Cardiac muscle cell (in vitro differentiated cells and primary cell): ENCODE results near the gene RTL10. TPM values are rescaled to one million over a fixed set of nuclear protein-coding genes. Genes with fewer than 3 reads are reported as not detected.

Source experiments
- DNase-seq, 2 donors: peaks; one replicate each; pipeline versions ENCODE4 v3.0.0 to v3.0.0-alpha.2; 2010 to 2017; ENCODE audit warnings: low read depth in 1 of 2, low spot score in 1 of 2
- H3K27ac ChIP-seq: fragments of 200-600 bp; sonication (generic); 2 replicates; pipeline ENCODE4 v1.5.1; 2016
- H3K27me3 ChIP-seq: fragments of 200-600 bp; sonication (generic); 2 replicates; pipeline ENCODE4 v1.6.0; 2016; ENCODE audit warnings: control low read depth
- H3K36me3 ChIP-seq: fragments of 200-600 bp; sonication (generic); 2 replicates; pipeline ENCODE4 v1.5.1; 2016; ENCODE audit warnings: control low read depth
- H3K4me1 ChIP-seq: fragments of 200-600 bp; sonication (generic); 2 replicates; pipeline ENCODE4 v1.8.1; 2017; ENCODE audit warnings: low read depth, mild to moderate bottlenecking, mixed run types
- H3K4me3 ChIP-seq: fragments of 200-600 bp; sonication (generic); 2 replicates; pipeline ENCODE4 v1.5.1; 2016; ENCODE audit warnings: mild to moderate bottlenecking
- H3K9me3 ChIP-seq: fragments of 200-600 bp; sonication (generic); 2 replicates; pipeline ENCODE4 v1.5.1; 2017; ENCODE audit warnings: low read depth, mild to moderate bottlenecking, control low read depth
- polyA plus RNA-seq: library from polyadenylated mRNA; unstranded; fragments of >200 nt; fragmentation: Nextera tagmentation; extraction: Ambion mirVana; gene quantifications from 2 replicates; pipeline ENCODE4 v1.2.1, GENCODE V29; 2016
- total RNA-seq: library from RNA; depleted of rRNA; stranded (reverse); fragments of >200 nt; gene quantifications from 2 replicates; pipeline ENCODE4 v1.2.3, GENCODE V29; 2016
- TF ChIP-seq, protein P1 (sequence below): IDR thresholded peaks from 2 replicates; pipeline ENCODE4 v1.5.1; 2012; ENCODE audit warnings: low read depth, mild to moderate bottlenecking, low read length

Gene RTL10
- total and polyA plus RNA-seq, 2 experiments from 2014 or later: 11.9 to 20.9 TPM

- no peak overlapping the region for H3K4me3 ChIP-seq
- no peak for DNase-seq
- TF ChIP-seq, protein P1, sequence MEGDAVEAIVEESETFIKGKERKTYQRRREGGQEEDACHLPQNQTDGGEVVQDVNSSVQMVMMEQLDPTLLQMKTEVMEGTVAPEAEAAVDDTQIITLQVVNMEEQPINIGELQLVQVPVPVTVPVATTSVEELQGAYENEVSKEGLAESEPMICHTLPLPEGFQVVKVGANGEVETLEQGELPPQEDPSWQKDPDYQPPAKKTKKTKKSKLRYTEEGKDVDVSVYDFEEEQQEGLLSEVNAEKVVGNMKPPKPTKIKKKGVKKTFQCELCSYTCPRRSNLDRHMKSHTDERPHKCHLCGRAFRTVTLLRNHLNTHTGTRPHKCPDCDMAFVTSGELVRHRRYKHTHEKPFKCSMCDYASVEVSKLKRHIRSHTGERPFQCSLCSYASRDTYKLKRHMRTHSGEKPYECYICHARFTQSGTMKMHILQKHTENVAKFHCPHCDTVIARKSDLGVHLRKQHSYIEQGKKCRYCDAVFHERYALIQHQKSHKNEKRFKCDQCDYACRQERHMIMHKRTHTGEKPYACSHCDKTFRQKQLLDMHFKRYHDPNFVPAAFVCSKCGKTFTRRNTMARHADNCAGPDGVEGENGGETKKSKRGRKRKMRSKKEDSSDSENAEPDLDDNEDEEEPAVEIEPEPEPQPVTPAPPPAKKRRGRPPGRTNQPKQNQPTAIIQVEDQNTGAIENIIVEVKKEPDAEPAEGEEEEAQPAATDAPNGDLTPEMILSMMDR: no peak
- no peaks in the 10 kb centered on the region for H3K9me3 ChIP-seq
- no peaks in the 10 kb centered on the region for H3K27me3 ChIP-seq
- H3K36me3 ChIP-seq: no peaks in the 10 kb centered on the region
- peaks cover 21% of the 10 kb centered on the region for H3K4me1 ChIP-seq
- no peak overlapping the region for H3K27ac ChIP-seq
Measured at GRCh38 chr22:19901577-19902244, 47.0 kb upstream of the RTL10 start.

GRCh38 chr22:19900707-19901436, 46.2 kb upstream of the RTL10 start:
- no peak overlapping the region for H3K4me3 ChIP-seq
- peaks cover 21% of the 10 kb centered on the region for H3K4me1 ChIP-seq
- no peaks in the 10 kb centered on the region for H3K9me3 ChIP-seq
- H3K27ac ChIP-seq: no peak overlapping the region
- no peak for DNase-seq
- TF ChIP-seq, protein P1: no peak
- no peaks in the 10 kb centered on the region for H3K36me3 ChIP-seq
- H3K27me3 ChIP-seq: no peaks in the 10 kb centered on the region

GRCh38 chr22:19898831-19899567, 44.3 kb upstream of the RTL10 start:
- TF ChIP-seq, protein P1: no peak
- Histone ChIP-seq H3K27me3 (no peaks in the 10 kb centered on the region), H3K9me3 (no peaks in the 10 kb centered on the region), H3K27ac (no peak overlapping the region), H3K4me1 (peaks cover 17% of the 10 kb centered on the region), H3K4me3 (no peak overlapping the region), H3K36me3 (no peaks in the 10 kb centered on the region)
- no peak for DNase-seq

- no peaks in the 10 kb centered on the region for H3K27me3 ChIP-seq
- no peaks in the 10 kb centered on the region for H3K36me3 ChIP-seq
- H3K9me3 ChIP-seq: no peaks in the 10 kb centered on the region
- no peak for DNase-seq
- peaks cover 12% of the 10 kb centered on the region for H3K4me1 ChIP-seq
- TF ChIP-seq, protein P1: no peak
- H3K27ac ChIP-seq: no peak overlapping the region
- H3K4me3 ChIP-seq: no peak overlapping the region
Measured at GRCh38 chr22:19898145-19898544, 43.5 kb upstream of the RTL10 start.

DNA sequence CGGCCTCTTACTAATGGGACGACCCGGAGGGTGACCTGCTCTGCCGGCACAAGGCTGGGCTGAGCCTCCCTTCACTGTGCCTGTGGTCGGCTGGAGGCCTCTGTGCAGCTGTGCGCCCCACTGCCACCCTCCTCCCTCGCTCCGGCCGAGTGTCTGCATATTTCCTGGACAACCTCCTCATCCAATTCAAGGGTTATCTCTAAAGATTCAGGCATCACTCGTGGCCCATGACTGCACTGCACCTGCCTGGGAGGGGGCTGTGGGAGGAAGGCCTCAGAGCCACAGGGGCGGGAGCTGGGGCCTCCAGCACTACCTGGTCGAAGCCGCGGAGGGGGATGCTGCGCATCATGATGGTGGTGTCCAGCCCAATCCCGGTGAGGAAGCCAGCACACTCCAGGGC, 43.1 kb upstream of the RTL10 start:
- H3K36me3 ChIP-seq: no peaks in the 10 kb centered on the region
- no peaks in the 10 kb centered on the region for H3K9me3 ChIP-seq
- no peaks in the 10 kb centered on the region for H3K27me3 ChIP-seq
- no peak overlapping the region for H3K4me3 ChIP-seq
- TF ChIP-seq, protein P1: no peak
- peak overlapping the region; percentile 26 for H3K27ac ChIP-seq
- DNase-seq: no peak
- peaks cover 10% of the 10 kb centered on the region for H3K4me1 ChIP-seq
